BLaER1 treated with 17β-estradiol and CSF1 and Interleukin-3, amounts not matched to agents 10 nM and 100 nM (cell line): ENCODE data around the gene HMGA1.
"Not testable (repeated sequence)": the region's sequence is repeated elsewhere in the genome, so short reads cannot be mapped to it uniquely, and the experiment has no call there.

Experiments used
- H3K27ac ChIP-seq, 11 experiments: shearing (Covaris generic); formaldehyde crosslinking; 2 replicates each; pipeline ENCODE4 v1.8.1; 2022
- H3K27me3 ChIP-seq, 11 experiments: shearing (Covaris generic); formaldehyde crosslinking; 2 replicates each; pipeline ENCODE4 v1.8.1; 2022
- H3K36me3 ChIP-seq, 11 experiments: shearing (Covaris generic); formaldehyde crosslinking; 2 replicates each; pipeline ENCODE4 v1.8.1; 2022
- H3K4me1 ChIP-seq, 10 experiments: shearing (Covaris generic); formaldehyde crosslinking; 2 replicates each; pipeline ENCODE4 v1.8.1; 2022
- H3K4me2 ChIP-seq, 11 experiments: shearing (Covaris generic); formaldehyde crosslinking; 2 replicates each; pipeline ENCODE4 v1.8.1; 2022
- H3K4me3 ChIP-seq, 10 experiments: shearing (Covaris generic); formaldehyde crosslinking; 2 replicates each; pipeline ENCODE4 v1.8.1; 2022
- H3K9ac ChIP-seq, 11 experiments: shearing (Covaris generic); formaldehyde crosslinking; 2 replicates each; pipeline ENCODE4 v1.8.1; 2022
- H3K9me3 ChIP-seq, 11 experiments: shearing (Covaris generic); formaldehyde crosslinking; replicated peaks in 1 of 11; 2 replicates each; pipeline ENCODE4 v1.8.1; 2022
- H4K20me1 ChIP-seq, 11 experiments: shearing (Covaris generic); formaldehyde crosslinking; 2 replicates each; pipeline ENCODE4 v1.8.1; 2022
- Cebpa-rat ChIP-seq, 11 experiments: shearing (Covaris generic); IDR thresholded peaks; 2 replicates each; pipeline ENCODE4 v1.8.1; 2022

The HMGA1 gene

DNA sequence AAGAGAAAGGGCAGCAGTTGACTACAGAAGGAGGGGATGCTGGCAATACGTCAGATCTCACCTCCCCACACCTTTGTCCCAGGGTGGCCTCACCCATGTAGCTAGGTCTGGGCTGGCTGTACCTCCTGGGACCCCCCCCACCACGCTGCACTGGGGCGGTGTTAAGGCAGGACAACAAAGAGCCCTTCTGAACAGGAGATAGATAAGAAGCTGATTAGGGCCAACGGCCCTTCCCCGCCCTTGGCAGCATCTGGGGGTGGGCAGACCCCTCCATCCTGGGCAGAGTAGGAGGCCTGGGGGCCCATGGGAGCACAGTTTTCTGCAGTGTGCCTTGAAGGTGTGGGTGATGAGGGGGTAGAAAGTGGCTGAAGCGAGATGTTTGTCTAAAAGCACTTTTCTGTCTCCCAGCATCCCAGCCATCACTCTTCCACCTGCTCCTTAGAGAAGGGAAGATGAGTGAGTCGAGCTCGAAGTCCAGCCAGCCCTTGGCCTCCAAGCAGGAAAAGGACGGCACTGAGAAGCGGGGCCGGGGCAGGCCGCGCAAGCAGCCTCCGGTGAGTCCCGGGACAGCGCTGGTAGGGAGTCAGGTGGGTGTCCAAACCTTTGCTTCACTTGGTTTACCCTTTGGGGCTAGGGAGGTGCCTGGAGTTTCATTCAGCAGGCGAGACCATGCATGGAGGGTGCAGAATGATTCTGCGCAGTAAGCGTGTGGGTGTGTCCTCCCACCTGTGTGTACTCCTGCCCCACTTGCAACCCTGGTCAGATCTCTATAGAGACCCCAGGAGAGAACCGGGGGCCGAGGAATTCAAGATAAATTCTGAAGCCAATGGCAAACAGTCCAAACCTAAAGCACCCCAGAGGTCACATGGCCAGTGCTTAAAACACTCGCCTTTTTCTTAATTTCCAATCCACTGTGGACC lies 3.9 kb downstream of the HMGA1 start:
- peaks cover 72 to 83% (median 81%) of the 10 kb centered on the region in 10 experiments for H3K4me1 ChIP-seq
- peaks cover 70 to 81% (median 76%) of the 10 kb centered on the region in 11 experiments; a peak in 21 of 22 replicates for H4K20me1 ChIP-seq
- H3K36me3 ChIP-seq, result peaks cover 38 to 72% (median 66%) of the 10 kb centered on the region in 11 experiments
- no peaks in the 10 kb centered on the region for H3K27me3 ChIP-seq
- peak overlapping the region in 4 of 10 experiments; percentile 95 to 100 (median 99); a peak in 5 of 20 replicates for H3K4me3 ChIP-seq
- TF ChIP-seq Cebpa-rat (IDR thresholded peaks at IDR 0.05), result no peak
- H3K27ac ChIP-seq, result peak overlapping the region in 7 of 11 experiments; percentile 37 to 99 (median 99); a peak in 5 of 22 replicates
- H3K9ac ChIP-seq, result peak overlapping the region; percentile 33 to 100 (median 99); a peak in 17 of 22 replicates
- no peaks in the 10 kb centered on the region for H3K9me3 ChIP-seq
- H3K4me2 ChIP-seq, result peak overlapping the region; percentile 87 to 99 (median 95)

DNA sequence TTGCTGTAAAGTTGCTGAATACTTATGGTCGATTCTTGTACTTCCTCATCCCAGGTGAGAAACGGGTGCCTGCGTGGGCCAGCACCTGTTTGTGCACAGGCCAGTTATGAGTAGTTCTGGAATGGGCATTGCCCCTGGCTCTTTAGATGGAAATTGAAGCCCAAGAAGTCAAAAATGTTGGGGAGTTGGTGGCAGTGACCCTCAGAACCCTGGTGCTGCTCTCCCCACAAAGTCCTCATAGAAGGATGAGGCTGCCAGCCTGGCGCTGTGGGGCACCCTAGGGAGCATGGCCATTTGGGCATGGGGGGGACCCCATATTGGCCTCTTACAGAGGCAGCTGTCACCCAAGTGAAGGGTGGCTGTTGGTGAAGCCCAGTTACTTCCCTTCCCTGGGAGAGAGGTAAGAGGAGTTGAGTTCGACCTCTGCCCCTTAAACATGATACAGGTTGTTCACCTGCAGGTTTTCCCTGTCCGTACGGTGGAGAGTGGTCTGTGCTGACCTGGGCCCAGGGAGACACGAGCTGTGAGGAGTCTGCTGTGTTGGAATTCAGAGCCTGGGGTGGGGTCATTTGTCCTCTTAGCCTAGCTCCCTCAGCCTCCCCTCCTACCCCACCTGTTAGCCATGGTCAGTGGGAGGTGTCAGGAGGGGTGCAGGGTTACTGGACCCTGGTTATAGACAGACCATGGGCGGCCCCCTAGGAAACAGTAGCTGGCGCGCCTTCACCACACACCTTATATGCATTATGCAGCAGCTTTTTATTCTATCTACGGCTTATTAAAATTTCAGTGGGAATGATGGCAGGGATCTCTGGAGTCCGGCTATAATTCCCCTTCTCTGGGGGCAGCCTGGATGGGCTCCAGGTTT lies 4.9 kb downstream of the HMGA1 start:
- Histone ChIP-seq H4K20me1 (peaks cover 80 to 91% (median 86%) of the 10 kb centered on the region in 11 experiments; a peak in 21 of 22 replicates), H3K9ac (peak overlapping the region in 9 of 11 experiments; percentile 26 to 100 (median 60); a peak in 12 of 22 replicates), H3K9me3 (no peaks in the 10 kb centered on the region), H3K4me2 (peak overlapping the region; percentile 71 to 99 (median 95)), H3K27me3 (no peaks in the 10 kb centered on the region), H3K36me3 (peaks cover 41 to 81% (median 75%) of the 10 kb centered on the region in 11 experiments), H3K4me1 (peaks cover 63 to 84% (median 82%) of the 10 kb centered on the region in 10 experiments), H3K4me3 (peak overlapping the region in 2 of 10 experiments; percentile 31 to 37; a peak in 4 of 20 replicates), H3K27ac (peak overlapping the region in 4 of 11 experiments; percentile 12 to 77 (median 50); a peak in 4 of 22 replicates)
- no peak for TF ChIP-seq Cebpa-rat (IDR thresholded peaks at IDR 0.05)

- Histone ChIP-seq H4K20me1 (peaks cover 89 to 100% (median 95%) of the 10 kb centered on the region in 11 experiments; a peak in 21 of 22 replicates), H3K4me2 (peak overlapping the region; percentile 71 to 99 (median 95)), H3K9ac (peak overlapping the region; percentile 37 to 100 (median 60); a peak in 21 of 22 replicates), H3K4me1 (peaks cover 63 to 92% (median 88%) of the 10 kb centered on the region in 10 experiments), H3K36me3 (peaks cover 41 to 81% (median 75%) of the 10 kb centered on the region in 11 experiments), H3K9me3 (no peaks in the 10 kb centered on the region), H3K27me3 (no peaks in the 10 kb centered on the region), H3K27ac (peak overlapping the region in 10 of 11 experiments; percentile 34 to 77 (median 66); a peak in 18 of 22 replicates), H3K4me3 (peak overlapping the region in 4 of 10 experiments; percentile 29 to 37 (median 32); a peak in 6 of 20 replicates)
- no peak for TF ChIP-seq Cebpa-rat (IDR thresholded peaks at IDR 0.05)
Observed at GRCh38 chr6:34242252-34243130, 5.8 kb downstream of the HMGA1 start.

GRCh38 chr6:34243131-34243771 lies 6.6 kb downstream of the HMGA1 start:
- no peak for TF ChIP-seq Cebpa-rat (IDR thresholded peaks at IDR 0.05)
- peaks cover 41 to 81% (median 75%) of the 10 kb centered on the region in 11 experiments for H3K36me3 ChIP-seq
- peak overlapping the region; percentile 37 to 100 (median 60); a peak in 21 of 22 replicates for H3K9ac ChIP-seq
- H3K4me2 ChIP-seq, result peak overlapping the region; percentile 71 to 99 (median 95)
- no peaks in the 10 kb centered on the region for H3K27me3 ChIP-seq
- H3K27ac ChIP-seq, result peak overlapping the region in 10 of 11 experiments; percentile 43 to 77 (median 66); a peak in 19 of 22 replicates
- H3K9me3 ChIP-seq, result no peaks in the 10 kb centered on the region
- peaks cover 71 to 99% (median 96%) of the 10 kb centered on the region in 10 experiments for H3K4me1 ChIP-seq
- peak overlapping the region in 4 of 10 experiments; percentile 25 to 40 (median 34); a peak in 6 of 20 replicates for H3K4me3 ChIP-seq
- peaks cover 96 to 100% (median 99%) of the 10 kb centered on the region in 11 experiments; a peak in 21 of 22 replicates for H4K20me1 ChIP-seq

DNA sequence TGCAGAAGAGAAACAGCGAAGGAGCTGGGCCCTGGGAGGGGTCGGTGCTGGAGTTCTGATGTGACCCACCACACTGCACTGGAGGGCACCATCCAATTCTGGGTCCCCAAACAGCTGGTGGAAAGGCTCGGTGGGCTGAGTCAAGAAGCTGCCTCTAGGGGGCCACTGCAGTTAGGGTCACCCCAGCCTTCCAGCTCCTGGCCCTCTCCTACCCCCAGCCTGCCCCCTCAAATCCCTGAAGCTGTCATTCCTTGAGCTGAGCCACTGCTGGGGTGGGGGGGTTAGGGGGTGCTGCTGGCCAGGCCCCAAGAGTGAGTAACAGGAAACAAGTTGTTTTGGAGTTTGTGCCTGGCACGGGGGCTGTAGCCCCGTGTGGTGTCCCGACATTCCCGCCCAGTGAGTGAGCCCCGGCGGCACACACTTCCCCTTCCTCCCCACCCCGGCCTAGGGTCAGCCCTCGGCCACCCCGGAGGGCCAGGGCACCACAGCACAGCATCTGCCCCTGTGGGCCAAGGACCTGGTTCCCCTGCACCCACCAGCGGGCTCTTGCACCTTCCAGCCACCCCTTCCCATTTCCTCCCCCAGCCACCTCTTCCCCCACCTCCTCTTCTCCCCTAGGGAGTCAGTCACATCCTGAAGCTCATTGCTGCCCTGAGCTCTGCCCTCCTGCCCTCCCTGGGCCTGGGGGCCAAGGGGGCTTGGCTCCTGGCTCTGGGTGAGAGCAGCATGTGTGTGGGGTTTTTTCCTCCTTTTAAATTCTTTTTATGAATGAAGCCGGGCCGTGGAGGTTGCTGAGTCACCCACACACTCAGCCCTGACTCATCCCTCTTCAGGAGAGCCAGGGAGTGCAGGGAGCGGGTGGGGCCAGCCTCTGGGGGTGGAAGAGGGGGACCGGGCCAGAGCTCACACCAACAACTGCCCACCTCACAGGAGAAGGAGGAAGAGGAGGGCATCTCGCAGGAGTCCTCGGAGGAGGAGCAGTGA lies 7.5 kb downstream of the HMGA1 start:
- H3K27ac ChIP-seq, result peak overlapping the region in 10 of 11 experiments; percentile 43 to 77 (median 66); a peak in 20 of 22 replicates
- H3K4me3 ChIP-seq, result peak overlapping the region in 4 of 10 experiments; percentile 27 to 40 (median 33); a peak in 3 of 20 replicates
- H3K9ac ChIP-seq, result peak overlapping the region; percentile 37 to 100 (median 60); a peak in 20 of 22 replicates
- peaks cover 88 to 95% (median 92%) of the 10 kb centered on the region in 11 experiments; a peak in 21 of 22 replicates for H4K20me1 ChIP-seq
- peak overlapping the region; percentile 71 to 99 (median 95) for H3K4me2 ChIP-seq
- no peak for TF ChIP-seq Cebpa-rat (IDR thresholded peaks at IDR 0.05)
- H3K4me1 ChIP-seq, result peaks cover 66 to 93% (median 90%) of the 10 kb centered on the region in 10 experiments
- no peaks in the 10 kb centered on the region for H3K27me3 ChIP-seq
- H3K36me3 ChIP-seq, result peaks cover 41 to 75% (median 67%) of the 10 kb centered on the region in 11 experiments
- H3K9me3 ChIP-seq, result no peaks in the 10 kb centered on the region

DNA sequence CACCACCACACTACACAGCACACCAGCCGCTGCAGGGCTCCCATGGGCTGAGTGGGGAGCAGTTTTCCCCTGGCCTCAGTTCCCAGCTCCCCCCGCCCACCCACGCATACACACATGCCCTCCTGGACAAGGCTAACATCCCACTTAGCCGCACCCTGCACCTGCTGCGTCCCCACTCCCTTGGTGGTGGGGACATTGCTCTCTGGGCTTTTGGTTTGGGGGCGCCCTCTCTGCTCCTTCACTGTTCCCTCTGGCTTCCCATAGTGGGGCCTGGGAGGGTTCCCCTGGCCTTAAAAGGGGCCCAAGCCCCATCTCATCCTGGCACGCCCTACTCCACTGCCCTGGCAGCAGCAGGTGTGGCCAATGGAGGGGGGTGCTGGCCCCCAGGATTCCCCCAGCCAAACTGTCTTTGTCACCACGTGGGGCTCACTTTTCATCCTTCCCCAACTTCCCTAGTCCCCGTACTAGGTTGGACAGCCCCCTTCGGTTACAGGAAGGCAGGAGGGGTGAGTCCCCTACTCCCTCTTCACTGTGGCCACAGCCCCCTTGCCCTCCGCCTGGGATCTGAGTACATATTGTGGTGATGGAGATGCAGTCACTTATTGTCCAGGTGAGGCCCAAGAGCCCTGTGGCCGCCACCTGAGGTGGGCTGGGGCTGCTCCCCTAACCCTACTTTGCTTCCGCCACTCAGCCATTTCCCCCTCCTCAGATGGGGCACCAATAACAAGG lies 8.5 kb downstream of the HMGA1 start:
- Histone ChIP-seq H3K4me1 (peaks cover 62 to 93% (median 88%) of the 10 kb centered on the region in 10 experiments), H3K36me3 (peaks cover 36 to 65% (median 57%) of the 10 kb centered on the region in 11 experiments), H3K9ac (peak overlapping the region in 2 of 11 experiments; percentile 61 to 99; a peak in 3 of 22 replicates), H3K27ac (peak overlapping the region in 8 of 11 experiments; percentile 43 to 77 (median 71); a peak in 6 of 22 replicates), H3K4me2 (peak overlapping the region in 9 of 11 experiments; percentile 71 to 99 (median 95); a peak in 7 of 22 replicates), H4K20me1 (peaks cover 78 to 85% (median 82%) of the 10 kb centered on the region in 11 experiments; a peak in 21 of 22 replicates)
- H3K9me3 ChIP-seq, H3K27me3 ChIP-seq, H3K4me3 ChIP-seq: not testable (repeated sequence)

DNA sequence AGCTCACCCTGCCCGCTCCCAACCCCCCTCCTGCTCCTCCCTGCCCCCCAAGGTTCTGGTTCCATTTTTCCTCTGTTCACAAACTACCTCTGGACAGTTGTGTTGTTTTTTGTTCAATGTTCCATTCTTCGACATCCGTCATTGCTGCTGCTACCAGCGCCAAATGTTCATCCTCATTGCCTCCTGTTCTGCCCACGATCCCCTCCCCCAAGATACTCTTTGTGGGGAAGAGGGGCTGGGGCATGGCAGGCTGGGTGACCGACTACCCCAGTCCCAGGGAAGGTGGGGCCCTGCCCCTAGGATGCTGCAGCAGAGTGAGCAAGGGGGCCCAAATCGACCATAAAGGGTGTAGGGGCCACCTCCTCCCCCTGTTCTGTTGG lies 9.1 kb downstream of the HMGA1 start:
- Histone ChIP-seq H3K36me3 (peaks cover 31 to 60% (median 52%) of the 10 kb centered on the region in 11 experiments), H3K4me1 (peaks cover 57 to 92% (median 87%) of the 10 kb centered on the region in 10 experiments), H4K20me1 (peaks cover 72 to 80% (median 76%) of the 10 kb centered on the region in 11 experiments; a peak in 21 of 22 replicates), H3K9ac (0 out of 22 replicates have a peak overlapping the region, but pooled peaks of 5 of the 11 experiments have one; percentile 5 to 36 (median 16)), H3K27ac (peak overlapping the region in 2 of 11 experiments; percentile 27 to 77; a peak in 2 of 22 replicates), H3K4me2 (peak overlapping the region in 10 of 11 experiments; percentile 15 to 99 (median 63); a peak in 11 of 22 replicates)
- not testable (repeated sequence) for H3K27me3 ChIP-seq, H3K9me3 ChIP-seq, H3K4me3 ChIP-seq
